ENCODE data around the gene ZFP90.
A peak's percentile ranks its signal among the peaks of the same experiment; 100 is the strongest.

ZFP90 gene

DNA sequence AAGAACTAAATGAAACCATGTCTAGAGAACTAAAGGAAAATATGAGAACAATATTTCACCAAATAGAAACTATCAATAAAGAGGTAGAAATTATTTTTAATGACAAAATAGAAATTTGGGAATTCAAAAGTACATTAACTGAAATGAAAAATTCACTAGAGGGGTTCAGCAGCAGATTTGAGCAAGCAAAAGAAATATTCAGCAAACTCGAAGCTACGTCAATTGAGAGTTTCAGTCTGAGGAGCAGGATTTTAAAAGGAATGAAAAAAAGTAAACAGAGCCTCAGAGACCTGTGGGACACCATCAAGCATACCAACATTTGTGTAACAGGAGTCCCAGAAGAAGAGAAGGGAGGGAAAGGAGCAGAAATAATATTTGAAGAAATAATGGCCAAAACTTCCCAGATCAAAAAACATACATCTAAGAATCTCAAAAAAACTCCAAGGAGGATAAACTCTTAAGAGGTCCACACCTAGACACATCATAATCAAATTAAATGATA lies 38.3 kb downstream of the ZFP90 start:
- DNase-seq (ENCODE audit: low read depth in 2 of 2), result no peak

DNA sequence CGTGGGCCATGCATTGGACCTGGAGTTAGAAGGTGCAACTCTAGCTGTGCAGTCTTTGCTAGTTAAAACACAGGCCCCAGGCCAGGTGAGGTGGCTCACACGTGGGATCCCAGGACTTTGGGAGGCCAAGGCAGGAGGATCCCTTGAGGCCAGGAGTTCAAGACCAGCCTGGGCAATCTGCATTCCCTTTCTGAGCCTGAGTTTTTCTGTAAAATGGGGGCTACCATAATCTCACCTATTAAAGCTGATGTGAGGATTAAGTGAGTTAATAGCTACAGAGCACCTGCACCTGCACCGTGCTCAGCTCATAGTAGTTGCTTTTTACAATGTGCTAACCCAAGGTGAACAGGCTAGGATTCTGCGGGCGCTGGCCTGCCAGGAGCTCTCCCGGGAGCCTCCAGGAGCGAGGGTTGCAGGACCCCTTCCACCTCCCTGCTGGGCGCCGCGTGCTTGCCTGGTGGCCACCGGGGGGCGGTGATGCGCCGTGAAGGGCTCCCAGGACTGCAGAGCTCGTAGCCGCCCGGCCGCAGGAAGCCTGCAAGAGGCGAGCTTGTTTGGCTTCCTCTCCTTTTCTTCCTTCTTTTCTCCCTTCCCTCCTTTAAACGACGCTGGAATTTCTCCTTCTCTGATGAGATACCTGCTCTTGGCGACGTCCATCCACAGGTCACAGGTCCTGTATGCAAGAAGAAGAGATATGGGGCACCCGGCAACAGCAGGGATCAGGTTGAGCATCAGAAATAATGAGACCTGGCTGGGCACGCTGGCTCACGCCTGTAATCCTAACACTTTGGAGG lies 51.3 kb downstream of the ZFP90 start:
- DNase-seq (ENCODE audit: low read depth in 2 of 2), result peak; percentile 60 to 74

DNA sequence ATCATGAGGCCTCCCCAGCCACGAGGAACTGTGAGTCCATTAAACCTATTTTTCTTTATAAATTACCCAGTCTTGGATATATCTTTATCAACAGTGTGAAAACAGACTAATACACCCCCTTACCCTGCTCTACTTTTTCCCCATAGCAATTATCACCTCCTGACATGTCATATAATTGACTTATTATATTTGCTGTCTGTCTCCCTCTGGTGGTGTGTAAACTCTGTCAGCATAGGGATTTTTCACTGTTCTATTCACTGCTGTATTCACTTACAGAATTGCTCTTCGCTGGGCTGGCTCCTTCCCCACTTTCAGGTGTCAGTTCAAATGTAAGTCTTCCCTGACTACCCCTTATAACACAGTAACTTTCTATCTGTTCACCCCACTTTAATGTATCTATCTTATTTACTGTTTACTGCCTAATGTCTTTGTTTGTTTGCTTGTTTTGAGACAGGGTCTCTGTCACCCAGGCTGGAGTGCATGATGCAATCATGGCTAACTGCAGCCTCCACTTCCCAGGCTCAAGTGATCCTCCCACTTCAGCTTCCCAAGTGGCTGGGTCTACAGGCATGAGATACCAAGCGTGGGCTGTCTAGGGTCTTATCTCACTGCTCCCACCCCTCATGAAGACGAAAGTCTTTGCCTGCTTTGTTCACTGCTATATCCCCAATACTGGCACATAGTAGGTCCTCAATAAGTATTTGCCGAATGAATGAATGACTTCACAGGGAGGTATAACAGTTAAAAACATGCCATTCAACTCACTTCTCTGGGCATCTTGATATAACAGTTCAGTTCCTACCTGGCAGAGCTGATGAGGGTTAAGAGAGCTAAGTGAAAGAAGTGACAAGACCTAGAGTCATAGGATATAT lies 53.6 kb downstream of the ZFP90 start:
- DNase-seq (ENCODE audit: low read depth in 2 of 2), result no peak

- no peak for DNase-seq (ENCODE audit: low read depth in 2 of 2)
These were observed 57.2 kb downstream of the ZFP90 start for GRCh38 chr16:68596266-68596665.

- DNase-seq (ENCODE audit: low read depth in 2 of 2), result no peak
These were observed 60.5 kb downstream of the ZFP90 start for GRCh38 chr16:68599586-68599985.

GRCh38 chr16:68605746-68606145 lies 66.7 kb downstream of the ZFP90 start:
- no peak for DNase-seq (ENCODE audit: low read depth in 2 of 2)

GRCh38 chr16:68607443-68607842 lies 68.4 kb downstream of the ZFP90 start:
- DNase-seq (ENCODE audit: low read depth in 2 of 2), result no peak

GRCh38 chr16:68608330-68608729 lies 69.2 kb downstream of the ZFP90 start:
- no peak for DNase-seq (ENCODE audit: low read depth in 2 of 2)

DNA sequence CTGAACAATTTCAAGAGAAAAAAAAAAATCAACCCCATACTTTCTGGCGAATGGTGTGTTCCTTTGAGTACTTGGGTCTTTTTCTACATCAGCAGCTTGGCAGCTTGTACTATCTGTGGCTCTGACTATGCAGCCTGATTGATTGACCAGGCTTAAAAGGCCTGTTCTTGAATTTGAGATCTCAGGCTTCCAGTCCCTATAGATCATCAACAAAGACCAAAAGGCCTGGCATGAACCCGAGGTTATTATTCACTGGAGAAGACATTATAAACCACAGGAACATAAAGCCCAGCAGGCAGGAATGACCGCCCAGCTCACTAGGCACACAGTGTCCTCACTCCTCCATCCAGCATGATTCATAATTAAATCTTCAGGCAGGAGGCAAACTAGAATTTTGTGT lies 73.9 kb downstream of the ZFP90 start:
- no peak for DNase-seq (ENCODE audit: low read depth in 2 of 2)

GRCh38 chr16:68617734-68618133 lies 78.6 kb downstream of the ZFP90 start:
- DNase-seq (ENCODE audit: low read depth in 2 of 2), result no peak

Measured in stimulated activated CD4-positive, alpha-beta T cell treated with anti-CD3 and anti-CD28 coated beads, Interleukin-4, amount 100 ng/mL, for 48 hours (primary cell).